HG03039 (cell line): ENCODE results near the gene RPS19BP1.
A peak's percentile ranks its signal among the peaks of the same experiment; 100 is the strongest.

Experiments
- ATAC-seq: cut with Tn5 transposase; IDR thresholded peaks from one replicate; pipeline ENCODE4 v1.9.1; 2021; ENCODE audit warnings: mild to moderate bottlenecking, moderate library complexity; ENCODE audit not compliant: unreplicated experiment

RPS19BP1 gene

GRCh38 chr22:39532215-39533073, at the start of gene RPS19BP1:
Gene RPS19BP1 (minus strand): TSS chr22:39532748. CDS start chr22:39532738, 10 bp downstream.
- peak; percentile 66 for ATAC-seq

- ATAC-seq: no peak
Measured at GRCh38 chr22:39581303-39581702, 48.8 kb upstream of the RPS19BP1 start.

GRCh38 chr22:39580795-39581194, 48.2 kb upstream of the RPS19BP1 start:
- ATAC-seq: no peak

- no peak for ATAC-seq
Measured at GRCh38 chr22:39580006-39580441, 47.5 kb upstream of the RPS19BP1 start.

GRCh38 chr22:39577900-39578299, 45.4 kb upstream of the RPS19BP1 start:
- no peak for ATAC-seq

- ATAC-seq: no peak
Measured at GRCh38 chr22:39577366-39577765, 44.8 kb upstream of the RPS19BP1 start.

- ATAC-seq: no peak
Measured at GRCh38 chr22:39576027-39576426, 43.5 kb upstream of the RPS19BP1 start.

GRCh38 chr22:39575552-39575825, 42.9 kb upstream of the RPS19BP1 start:
- ATAC-seq: no peak

GRCh38 chr22:39574779-39575551, 42.4 kb upstream of the RPS19BP1 start:
- no peak for ATAC-seq

GRCh38 chr22:39571538-39571937, 39.0 kb upstream of the RPS19BP1 start:
- ATAC-seq: no peak

- no peak for ATAC-seq
Measured at GRCh38 chr22:39570665-39571064, 38.1 kb upstream of the RPS19BP1 start, which contains the start of gene CACNA1I. Gene CACNA1I (plus strand): TSS chr22:39570753. CDS start chr22:39570753, 0 bp downstream.

- no peak for ATAC-seq
Measured at GRCh38 chr22:39570226-39570625, 37.7 kb upstream of the RPS19BP1 start.

GRCh38 chr22:39569066-39569465, 36.5 kb upstream of the RPS19BP1 start:
- no peak for ATAC-seq

- no peak for ATAC-seq
Measured at GRCh38 chr22:39568278-39568981, 35.9 kb upstream of the RPS19BP1 start.

GRCh38 chr22:39567135-39567946, 34.8 kb upstream of the RPS19BP1 start:
- ATAC-seq: no peak

GRCh38 chr22:39565414-39565944, 32.9 kb upstream of the RPS19BP1 start:
- no peak for ATAC-seq

- no peak for ATAC-seq
Measured at GRCh38 chr22:39563571-39564428, 31.3 kb upstream of the RPS19BP1 start.

GRCh38 chr22:39562839-39563489, 30.4 kb upstream of the RPS19BP1 start:
- no peak for ATAC-seq

- no peak for ATAC-seq
Measured at GRCh38 chr22:39560127-39560526, 27.6 kb upstream of the RPS19BP1 start.
